ENCODE measurements around the gene GRM4.

Gene GRM4

GRCh38 chr6:33994472-33995308 lies 151.2 kb downstream of the GRM4 start:
- DNase-seq (ENCODE audit: low spot score): peak; percentile 64

- DNase-seq (ENCODE audit: low spot score): no peak
Observed at GRCh38 chr6:33993653-33994471, 152.0 kb downstream of the GRM4 start.

DNA sequence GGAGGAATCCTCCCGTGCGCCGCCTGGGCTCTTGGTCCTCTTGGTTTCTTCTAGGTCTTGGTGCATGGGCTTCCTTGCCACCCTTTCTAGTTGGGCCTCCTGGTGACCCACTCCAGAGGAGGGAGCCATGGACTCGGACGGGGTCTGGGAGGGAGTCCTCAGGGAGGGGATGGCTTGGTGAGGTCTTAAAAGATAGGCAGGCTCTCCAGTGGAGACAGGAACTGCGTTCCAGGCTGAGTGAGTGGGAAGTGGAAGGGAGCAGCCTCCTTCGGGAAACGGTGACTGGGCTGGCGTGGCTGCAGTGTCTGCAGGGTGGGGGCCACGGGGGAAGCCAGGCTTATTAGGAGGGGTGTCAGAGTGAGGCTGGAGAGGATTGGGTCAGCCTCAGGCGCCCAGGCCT lies 152.8 kb downstream of the GRM4 start:
- no peak for DNase-seq (ENCODE audit: low spot score)

DNA sequence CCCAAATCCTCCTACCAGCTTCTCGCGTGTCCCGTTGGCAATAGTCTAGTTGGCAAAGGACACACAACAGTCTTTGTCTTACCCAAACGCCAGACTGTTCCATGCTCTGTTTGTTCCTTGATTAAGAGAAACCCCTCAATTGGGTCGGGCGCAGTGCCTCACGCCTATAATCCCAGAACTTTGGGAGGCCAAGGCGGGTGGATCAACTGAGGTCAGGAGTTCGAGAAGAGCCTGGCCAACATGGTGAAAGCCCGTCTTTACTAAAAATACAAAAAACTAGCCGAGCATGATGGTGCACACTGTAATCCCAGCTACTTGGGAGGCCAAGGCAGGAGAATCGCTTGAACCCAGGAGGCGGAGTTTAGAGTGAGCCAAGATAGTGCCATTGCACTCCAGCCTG lies 153.7 kb downstream of the GRM4 start:
- no peak for DNase-seq (ENCODE audit: low spot score)

- DNase-seq (ENCODE audit: low spot score): no peak
Observed at GRCh38 chr6:33991610-33992009, 154.3 kb downstream of the GRM4 start.

DNA sequence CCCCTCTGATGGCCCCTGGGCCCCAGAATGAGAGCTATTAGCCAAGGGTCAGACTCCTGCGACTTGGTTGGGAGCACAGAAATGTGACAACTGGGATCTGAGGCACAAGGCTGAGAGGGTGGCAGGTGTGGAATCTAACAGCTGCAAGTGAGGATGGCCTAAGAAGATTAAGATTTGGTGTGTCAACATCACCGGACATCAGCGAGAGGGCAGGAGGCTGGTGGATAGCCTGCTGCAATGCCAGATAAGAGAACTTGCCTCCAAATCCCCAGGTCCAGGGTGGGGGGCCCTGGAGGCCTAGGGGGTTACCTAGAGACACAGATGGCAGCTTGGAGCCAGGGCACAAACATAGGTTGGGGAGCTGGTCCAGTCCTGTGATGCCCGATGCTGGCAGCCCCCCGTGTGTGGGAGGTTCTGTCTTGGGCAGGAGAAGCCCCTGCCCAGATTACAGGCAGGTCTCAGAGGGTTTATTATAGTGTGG lies 155.8 kb downstream of the GRM4 start:
- DNase-seq (ENCODE audit: low spot score): no peak

DNA sequence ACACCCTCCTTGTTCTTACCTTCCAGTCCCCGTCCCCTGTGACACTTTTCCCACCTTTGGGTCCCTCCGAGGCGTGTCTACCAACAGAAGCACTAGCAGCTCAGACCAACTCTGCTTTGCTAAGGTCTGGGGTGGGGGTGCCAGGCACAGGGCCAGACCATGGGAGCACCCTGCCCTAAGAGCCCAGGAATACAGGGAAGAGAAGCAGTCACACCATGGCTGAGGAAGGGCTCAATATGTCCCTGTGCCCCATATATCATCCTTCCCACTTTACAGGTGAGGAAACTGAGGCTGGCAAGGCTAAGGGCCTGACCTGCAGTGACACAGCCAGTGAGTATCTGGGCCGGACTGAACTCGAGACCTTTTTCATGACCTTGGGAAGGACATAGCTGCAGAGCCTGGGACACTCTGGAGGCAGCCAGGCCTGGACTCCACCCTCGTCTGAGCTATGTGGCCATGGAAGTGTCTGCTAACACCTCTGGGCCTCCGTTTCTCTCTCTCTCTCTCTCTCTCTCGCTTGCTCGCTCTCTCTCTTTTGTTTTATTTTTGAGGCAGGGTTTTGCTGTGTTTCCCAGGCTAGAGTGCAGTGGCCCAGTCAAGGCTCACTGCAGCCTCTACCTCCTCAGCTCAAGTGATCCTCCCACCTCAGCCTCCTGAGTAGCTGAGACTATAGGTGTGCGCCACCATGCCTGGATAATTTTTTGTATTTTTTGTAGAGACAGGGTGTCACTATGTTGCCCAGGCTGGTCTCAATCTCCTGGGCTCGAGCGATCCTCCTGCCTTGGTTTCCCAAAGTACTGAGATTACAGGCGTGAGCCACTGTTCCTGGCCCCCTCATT lies 156.7 kb downstream of the GRM4 start:
- no peak for DNase-seq (ENCODE audit: low spot score)

- peak; percentile 82 for DNase-seq (ENCODE audit: low spot score)
Observed at GRCh38 chr6:33988121-33989015, 157.5 kb downstream of the GRM4 start.

DNA sequence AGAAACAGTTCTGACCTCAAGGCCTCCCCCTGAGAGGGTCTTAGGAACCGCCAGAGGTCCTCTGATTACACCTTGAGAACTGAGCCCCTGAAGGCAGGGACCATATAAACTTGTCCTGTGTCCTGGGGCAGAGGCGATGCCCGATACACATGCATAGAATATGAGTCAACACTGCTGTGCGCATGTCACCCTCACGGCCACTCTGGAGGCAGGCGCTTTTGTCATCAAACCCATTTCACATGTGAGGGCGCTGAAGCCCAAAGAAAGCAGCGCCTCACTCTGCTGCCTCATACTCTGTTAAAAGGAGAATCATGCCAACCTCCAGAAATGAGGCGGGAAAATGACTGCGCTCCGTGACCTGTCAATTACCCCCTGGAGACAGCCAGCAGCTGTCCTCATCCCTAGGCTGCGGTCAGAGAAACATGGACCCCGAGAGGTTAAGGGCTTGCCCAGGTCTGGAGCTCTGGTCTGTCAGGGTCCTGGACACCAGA lies 158.3 kb downstream of the GRM4 start:
- DNase-seq (ENCODE audit: low spot score): no peak

DNA sequence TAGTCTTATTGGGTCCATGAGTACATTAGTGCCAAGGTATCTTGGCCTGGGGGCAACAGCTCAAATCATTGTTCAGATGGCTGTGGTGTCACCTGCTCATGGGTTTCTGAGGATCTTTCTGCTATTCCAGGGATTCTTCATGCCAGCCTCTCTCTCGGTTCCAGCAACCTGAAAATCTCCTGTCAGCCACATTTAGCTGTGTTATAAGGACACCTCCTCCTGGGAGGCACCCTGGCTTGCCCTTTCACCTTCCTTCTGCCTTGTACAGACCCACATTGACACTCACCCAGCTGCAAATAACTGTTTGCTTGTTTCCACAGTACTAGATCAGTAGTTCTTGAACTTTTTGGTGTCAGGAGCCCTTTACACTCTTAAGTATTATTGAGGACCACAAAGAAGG lies 159.9 kb downstream of the GRM4 start:
- DNase-seq (ENCODE audit: low spot score): no peak

DNA sequence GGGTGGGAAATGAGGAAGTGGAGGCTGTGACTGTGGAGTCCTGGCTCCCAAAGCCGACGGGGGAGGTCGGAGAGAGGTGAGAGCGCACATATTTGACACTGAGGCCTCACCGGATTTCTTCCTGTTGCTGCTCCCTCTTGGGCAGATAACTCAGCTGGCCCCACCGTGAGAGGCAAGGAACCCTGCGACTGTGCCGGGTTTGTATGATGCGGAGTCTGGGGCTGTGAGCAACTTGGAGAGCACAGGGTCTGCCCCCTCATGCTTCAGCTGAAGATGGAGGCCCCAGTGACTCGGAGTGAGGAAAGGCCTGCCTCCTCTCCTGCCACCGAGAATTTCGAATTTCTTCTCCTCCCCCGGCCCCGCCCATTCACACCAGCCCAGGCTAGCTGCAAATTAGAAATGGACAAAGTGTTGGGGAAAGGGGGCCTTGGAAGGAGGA lies 160.6 kb downstream of the GRM4 start:
- no peak for DNase-seq (ENCODE audit: low spot score)

DNA sequence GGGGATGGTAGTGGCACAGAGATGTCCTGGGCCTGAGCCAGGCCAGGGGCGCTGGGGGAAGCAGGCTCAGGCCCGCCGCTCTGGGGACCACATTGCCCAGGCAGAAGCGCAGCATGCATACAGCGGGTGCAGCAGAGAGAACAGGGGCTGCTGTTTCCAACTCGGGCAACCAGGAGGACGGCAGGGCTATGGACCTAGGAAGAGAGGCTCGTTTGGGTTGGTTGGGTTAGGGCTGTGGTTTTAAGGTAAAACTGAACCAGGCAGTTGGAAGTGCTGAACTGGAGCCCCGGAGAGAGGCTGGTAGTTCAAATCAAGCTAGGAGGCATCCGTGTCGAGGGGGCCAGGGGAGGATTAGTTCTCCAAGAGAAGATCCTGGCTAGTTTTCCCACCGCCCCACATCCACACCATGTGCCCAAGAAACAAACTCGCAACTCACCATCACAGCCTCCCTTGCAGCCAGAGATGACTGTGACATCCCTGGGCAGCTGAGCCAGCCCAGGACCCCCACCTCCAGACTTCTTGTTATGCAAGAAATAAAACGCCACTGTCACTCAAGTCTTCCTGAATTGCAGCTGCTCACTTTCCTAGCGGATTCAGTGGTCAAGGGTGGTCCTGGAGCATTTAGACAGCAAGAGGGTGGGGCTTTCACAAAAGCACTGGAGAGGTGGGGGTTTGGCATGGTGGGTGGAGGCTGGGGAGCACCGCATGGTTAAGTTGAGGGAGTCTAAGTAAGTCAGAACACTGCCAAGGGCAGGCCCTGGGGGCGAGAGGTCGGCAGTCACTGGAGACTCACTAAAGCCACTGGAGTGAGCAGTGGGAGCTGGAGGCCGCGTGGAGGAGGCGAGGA lies 161.2 kb downstream of the GRM4 start:
- DNase-seq (ENCODE audit: low spot score): no peak

DNA sequence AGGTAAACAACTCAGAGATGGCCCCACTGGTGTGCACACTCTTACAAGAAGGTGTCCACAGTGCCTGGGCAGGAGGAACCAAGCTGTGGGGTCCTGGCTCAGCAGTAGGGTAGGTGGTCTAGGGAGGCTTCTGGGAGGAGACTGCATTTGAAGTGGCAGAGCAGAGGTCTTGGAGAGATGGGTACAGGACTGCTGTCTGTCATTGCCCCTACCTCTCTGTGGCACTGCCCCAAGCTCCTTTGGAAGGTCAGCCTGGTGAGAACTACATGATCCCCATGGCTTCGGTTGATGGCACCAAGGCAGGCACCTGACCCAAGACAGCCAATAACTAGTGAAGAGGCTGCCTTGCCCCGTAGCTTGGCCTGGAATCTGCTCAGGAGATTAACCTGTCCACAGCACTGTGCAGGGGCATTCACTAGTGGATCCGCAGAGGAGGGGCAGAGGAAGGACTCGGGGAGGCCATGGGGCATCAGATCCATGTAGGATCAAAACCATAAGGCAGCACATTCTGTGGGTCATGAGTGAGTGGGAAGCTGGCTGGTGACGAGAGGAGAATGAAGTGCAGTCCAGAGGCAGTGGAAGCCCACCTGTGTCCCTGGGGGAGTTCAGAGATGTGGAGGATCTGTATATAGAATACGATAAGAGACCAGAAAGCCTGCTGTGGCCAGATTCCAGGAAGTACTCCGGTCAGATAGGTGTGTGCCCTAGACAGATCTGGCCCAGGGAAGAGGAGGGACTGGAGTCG lies 162.0 kb downstream of the GRM4 start:
- no peak for DNase-seq (ENCODE audit: low spot score)

DNA sequence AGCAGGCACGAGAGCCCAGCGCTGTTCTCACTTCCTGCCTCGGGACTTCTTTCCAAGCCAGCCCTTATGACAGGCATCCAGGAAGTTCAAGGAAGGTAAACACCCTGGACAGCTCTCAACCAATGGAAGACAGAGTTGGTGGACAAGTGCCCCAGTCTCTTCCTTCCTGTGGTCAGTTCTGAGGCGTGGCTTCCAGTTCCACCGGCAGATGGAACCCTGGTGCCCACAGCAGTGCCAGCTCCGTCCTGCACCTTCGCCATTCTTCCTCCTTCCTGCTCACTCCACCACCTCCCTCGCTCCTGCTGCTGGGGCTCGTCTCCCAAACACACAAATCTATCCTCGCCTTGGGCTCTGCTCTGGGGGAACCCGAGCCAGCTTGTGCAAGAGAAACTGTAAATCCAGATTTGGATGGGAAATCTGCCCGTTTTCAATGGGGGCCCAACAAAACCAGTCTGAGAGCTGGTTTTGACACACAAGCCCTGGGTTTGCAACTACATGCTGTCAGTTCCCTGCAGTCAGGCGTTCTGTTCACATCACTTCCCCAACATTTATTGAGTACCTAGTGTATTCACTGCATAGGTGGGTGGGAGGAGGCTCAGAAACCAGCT lies 162.7 kb downstream of the GRM4 start:
- peak; percentile 32 for DNase-seq (ENCODE audit: low spot score)

- DNase-seq (ENCODE audit: low spot score): no peak
Observed at GRCh38 chr6:33981861-33982260, 164.0 kb downstream of the GRM4 start.

- no peak for DNase-seq (ENCODE audit: low spot score)
Observed at GRCh38 chr6:33981421-33981820, 164.5 kb downstream of the GRM4 start.

DNA sequence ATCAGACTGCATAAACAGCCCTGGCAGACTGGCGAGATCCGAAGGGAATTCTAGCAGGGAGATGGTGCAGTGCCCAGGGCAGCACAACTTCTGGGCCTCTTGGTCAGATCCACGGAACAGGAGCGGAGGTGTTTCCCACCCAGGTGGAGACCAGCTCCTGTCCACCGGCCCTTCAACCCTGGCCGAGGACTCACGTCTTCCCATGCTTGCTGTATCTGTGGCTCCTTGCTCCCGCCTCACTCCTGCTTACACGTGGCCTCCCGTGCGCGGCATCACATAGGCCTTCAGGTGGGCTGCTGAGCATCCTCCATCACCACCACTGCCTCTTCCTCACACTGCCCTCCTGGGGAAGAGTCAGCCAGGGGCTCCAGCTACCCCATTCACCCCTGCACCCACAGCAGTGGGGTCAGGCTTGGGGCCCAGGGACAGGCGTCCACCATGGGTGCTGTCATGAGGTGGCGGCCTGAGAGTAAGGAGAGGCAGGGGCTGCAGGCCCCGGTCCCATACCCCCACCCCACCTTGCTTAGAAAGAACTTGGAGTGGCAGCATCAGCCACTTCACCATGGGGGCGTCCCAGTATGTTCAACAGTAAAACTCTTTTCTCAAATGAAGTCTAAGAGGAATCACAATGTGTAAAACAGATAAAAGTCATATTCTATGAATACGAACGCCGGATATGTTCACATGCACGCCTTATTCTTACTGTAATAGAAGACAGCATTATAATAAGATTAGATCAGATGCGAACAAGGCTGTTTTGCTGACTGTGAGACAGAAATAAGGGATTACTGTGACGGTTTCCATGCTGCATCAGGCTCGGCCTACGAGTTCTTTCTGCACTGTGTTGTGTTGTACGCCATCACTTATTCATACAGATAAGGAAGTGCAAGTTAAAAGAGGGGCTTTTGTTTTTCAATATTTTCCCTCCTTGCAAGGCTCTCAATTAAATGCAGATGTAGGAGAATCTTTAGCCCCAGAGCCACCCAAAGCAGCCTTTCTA lies 165.4 kb downstream of the GRM4 start:
- DNase-seq (ENCODE audit: low spot score): no peak

DNA sequence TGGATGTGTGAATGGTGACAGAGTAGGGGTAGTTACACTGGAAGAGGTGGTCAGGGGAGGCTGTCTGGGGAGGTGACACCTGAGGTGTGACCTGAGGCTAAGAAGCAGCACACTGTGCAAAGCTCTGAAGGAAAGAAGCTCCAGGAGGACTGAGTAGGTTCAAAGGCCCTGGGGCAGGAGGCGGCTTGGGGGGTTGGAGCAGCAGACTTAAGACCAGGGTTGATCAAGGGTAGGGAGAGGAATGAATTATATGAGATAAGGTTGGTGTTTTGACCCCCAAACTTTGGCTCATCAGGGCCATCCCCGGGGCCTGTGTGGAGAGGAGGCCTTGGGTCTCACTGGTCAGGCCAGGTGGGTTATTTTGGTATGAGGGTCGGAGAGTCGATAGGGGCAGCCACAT lies 166.1 kb downstream of the GRM4 start:
- no peak for DNase-seq (ENCODE audit: low spot score)

All from HuH-7 (cell line).